Measurements from ENCODE around the gene DVL1.

DVL1 gene

GRCh38 chr1:1354271-1355247, 5.3 kb upstream of the DVL1 start:
- H3K27me3 Mint-ChIP-seq, result peaks cover 40% of the 10 kb centered on the region
- no peak overlapping the region for H3K27ac Mint-ChIP-seq
- no peaks in the 10 kb centered on the region for H3K9me3 Mint-ChIP-seq
- H3K4me1 Mint-ChIP-seq (ENCODE audit: low read depth), result peaks cover 18% of the 10 kb centered on the region
- H3K4me3 Mint-ChIP-seq, result no peak overlapping the region
- H3K36me3 Mint-ChIP-seq (ENCODE audit: low read depth), result no peaks in the 10 kb centered on the region
- peak; percentile 59 for DNase-seq

- Mint-ChIP-seq H3K9me3 (no peaks in the 10 kb centered on the region), H3K27ac (no peak overlapping the region), H3K27me3 (peaks cover 36% of the 10 kb centered on the region), H3K4me3 (no peak overlapping the region), H3K36me3 (ENCODE audit: low read depth) (no peaks in the 10 kb centered on the region), H3K4me1 (ENCODE audit: low read depth) (peaks cover 10% of the 10 kb centered on the region)
- no peak for DNase-seq
These were observed 4.4 kb upstream of the DVL1 start for GRCh38 chr1:1353389-1354151.

- Mint-ChIP-seq H3K9me3 (no peaks in the 10 kb centered on the region), H3K36me3 (ENCODE audit: low read depth) (no peaks in the 10 kb centered on the region), H3K27ac (no peak overlapping the region), H3K27me3 (peaks cover 35% of the 10 kb centered on the region), H3K4me1 (ENCODE audit: low read depth) (peaks cover 7% of the 10 kb centered on the region), H3K4me3 (no peak overlapping the region)
- no peak for DNase-seq
These were observed 3.7 kb upstream of the DVL1 start for GRCh38 chr1:1352786-1353388.

- peak overlapping the region; percentile 60 for H3K27ac Mint-ChIP-seq
- H3K36me3 Mint-ChIP-seq (ENCODE audit: low read depth), result no peaks in the 10 kb centered on the region
- H3K4me3 Mint-ChIP-seq, result peak overlapping the region; percentile 62
- peaks cover 26% of the 10 kb centered on the region for H3K27me3 Mint-ChIP-seq
- H3K4me1 Mint-ChIP-seq (ENCODE audit: low read depth), result peaks cover 18% of the 10 kb centered on the region
- no peak for DNase-seq
- no peaks in the 10 kb centered on the region for H3K9me3 Mint-ChIP-seq
These were observed 2.6 kb upstream of the DVL1 start for GRCh38 chr1:1351511-1352427.

GRCh38 chr1:1348420-1349255, 580 bp downstream of the DVL1 start:
- peak overlapping the region; percentile 82 for H3K4me3 Mint-ChIP-seq
- peak overlapping the region; percentile 77 for H3K27ac Mint-ChIP-seq
- peaks cover 18% of the 10 kb centered on the region for H3K27me3 Mint-ChIP-seq
- no peaks in the 10 kb centered on the region for H3K9me3 Mint-ChIP-seq
- peaks cover 35% of the 10 kb centered on the region for H3K4me1 Mint-ChIP-seq (ENCODE audit: low read depth)
- H3K36me3 Mint-ChIP-seq (ENCODE audit: low read depth), result no peaks in the 10 kb centered on the region
- no peak for DNase-seq

- H3K27ac Mint-ChIP-seq, result peak overlapping the region; percentile 77
- H3K4me1 Mint-ChIP-seq (ENCODE audit: low read depth), result peaks cover 35% of the 10 kb centered on the region
- no peaks in the 10 kb centered on the region for H3K9me3 Mint-ChIP-seq
- DNase-seq, result no peak
- peak overlapping the region; percentile 82 for H3K4me3 Mint-ChIP-seq
- H3K36me3 Mint-ChIP-seq (ENCODE audit: low read depth), result no peaks in the 10 kb centered on the region
- peaks cover 10% of the 10 kb centered on the region for H3K27me3 Mint-ChIP-seq
These were observed 1.4 kb downstream of the DVL1 start for GRCh38 chr1:1347663-1348419.

- H3K4me1 Mint-ChIP-seq (ENCODE audit: low read depth), result peaks cover 32% of the 10 kb centered on the region
These were observed 2.1 kb downstream of the DVL1 start for GRCh38 chr1:1347026-1347595.

GRCh38 chr1:1346501-1346890, 2.7 kb downstream of the DVL1 start:
- Mint-ChIP-seq H3K27me3 (no peaks in the 10 kb centered on the region), H3K36me3 (ENCODE audit: low read depth) (peaks cover 4% of the 10 kb centered on the region), H3K9me3 (no peaks in the 10 kb centered on the region), H3K4me3 (peak overlapping the region; percentile 41), H3K27ac (no peak overlapping the region), H3K4me1 (ENCODE audit: low read depth) (peaks cover 30% of the 10 kb centered on the region)
- DNase-seq, result no peak

More at GRCh38 chr1:1347026-1347595, 2.1 kb downstream of the DVL1 start:
- Mint-ChIP-seq H3K36me3 (ENCODE audit: low read depth) (no peaks in the 10 kb centered on the region), H3K4me3 (peak overlapping the region; percentile 82), H3K27ac (peak overlapping the region; percentile 37), H3K9me3 (no peaks in the 10 kb centered on the region), H3K27me3 (peaks cover 2% of the 10 kb centered on the region)
- no peak for DNase-seq

GRCh38 chr1:1345860-1346500, 3.2 kb downstream of the DVL1 start:
- no peak for DNase-seq
- H3K36me3 Mint-ChIP-seq (ENCODE audit: low read depth), result peaks cover 9% of the 10 kb centered on the region
- H3K27me3 Mint-ChIP-seq, result no peaks in the 10 kb centered on the region
- no peak overlapping the region for H3K4me3 Mint-ChIP-seq
- no peaks in the 10 kb centered on the region for H3K9me3 Mint-ChIP-seq
- H3K27ac Mint-ChIP-seq, result no peak overlapping the region
- H3K4me1 Mint-ChIP-seq (ENCODE audit: low read depth), result peaks cover 30% of the 10 kb centered on the region

- Mint-ChIP-seq H3K4me3 (no peak overlapping the region), H3K27me3 (no peaks in the 10 kb centered on the region), H3K36me3 (ENCODE audit: low read depth) (peaks cover 15% of the 10 kb centered on the region), H3K9me3 (no peaks in the 10 kb centered on the region), H3K4me1 (ENCODE audit: low read depth) (peaks cover 30% of the 10 kb centered on the region), H3K27ac (no peak overlapping the region)
- no peak for DNase-seq
These were observed 3.8 kb downstream of the DVL1 start for GRCh38 chr1:1345384-1345783.

- peaks cover 30% of the 10 kb centered on the region for H3K4me1 Mint-ChIP-seq (ENCODE audit: low read depth)
- H3K9me3 Mint-ChIP-seq, result no peaks in the 10 kb centered on the region
- no peak overlapping the region for H3K4me3 Mint-ChIP-seq
- no peaks in the 10 kb centered on the region for H3K27me3 Mint-ChIP-seq
- peaks cover 21% of the 10 kb centered on the region for H3K36me3 Mint-ChIP-seq (ENCODE audit: low read depth)
- peak overlapping the region; percentile 67 for H3K27ac Mint-ChIP-seq
- DNase-seq, result peak; percentile 63
These were observed 4.4 kb downstream of the DVL1 start for GRCh38 chr1:1344655-1345361.

Data from activated T-cell treated with anti-CD3 and anti-CD28 coated beads, Interleukin-2, amount 50 U/mL, for 24 hours (primary cell).